Kidney (tissue), 14 donors: ENCODE measurements around the gene ZNF460. TPM values are rescaled to one million over a fixed set of nuclear protein-coding genes. Genes with fewer than 3 reads are reported as not detected.

ENCODE experiments used
- DNase-seq, 5 donors: peaks; one replicate each; pipeline ENCODE4 v3.0.0-alpha.2; 2013 to 2020
- FAIRE-seq: peaks from 2 replicates; lab custom pipeline; 2012; peaks lifted over from hg19 to GRCh38; lab: Jason Lieb, UNC
- H3K27ac ChIP-seq, 2 donors: one replicate each; pipeline ENCODE4 v1.7.0; 2013; ENCODE audit warnings: low read depth in 2 of 2, low read length in 2 of 2, inconsistent platforms in 1 of 2
- H3K27me3 ChIP-seq: one replicate; pipeline ENCODE4 v1.7.1; 2013; ENCODE audit warnings: low read length, inconsistent platforms; ENCODE audit not compliant: control insufficient read depth, insufficient read depth
- H3K36me3 ChIP-seq, 3 donors: one replicate each; pipeline versions ENCODE4 v1.7.0 to v1.7.1; 2013; ENCODE audit warnings: low read length in 3 of 3, control low read depth in 1 of 3, inconsistent platforms in 1 of 3; ENCODE audit not compliant: insufficient read depth in 3 of 3, control insufficient read depth in 2 of 3
- H3K4me1 ChIP-seq, 3 donors: one replicate each; pipeline versions ENCODE4 v1.7.0 to v1.7.1; 2013; ENCODE audit warnings: low read length in 3 of 3, inconsistent platforms in 1 of 3, low read depth in 1 of 3; ENCODE audit not compliant: control insufficient read depth in 2 of 3, insufficient read depth in 2 of 3
- H3K4me3 ChIP-seq, 3 donors: one replicate each; pipeline versions ENCODE4 v1.7.0 to v1.8.1; 2013; ENCODE audit warnings: low read length in 3 of 3, control low read depth in 1 of 3, inconsistent platforms in 1 of 3
- H3K9ac ChIP-seq, 3 donors: one replicate each; pipeline versions ENCODE4 v1.7.0 to v1.7.1; 2013; ENCODE audit warnings: low read length in 3 of 3, control low read depth in 1 of 3, inconsistent platforms in 1 of 3
- H3K9me3 ChIP-seq, 3 donors: one replicate each; pipeline versions ENCODE4 v1.7.0 to v1.7.1; 2013; ENCODE audit warnings: low read length in 3 of 3, control low read depth in 1 of 3, inconsistent platforms in 1 of 3; ENCODE audit not compliant: control insufficient read depth in 2 of 3, insufficient read depth in 1 of 3
- CTCF ChIP-seq: IDR thresholded peaks from 3 replicates; pipeline ENCODE4 v1.5.1; 2012; ENCODE audit warnings: mild to moderate bottlenecking, moderate library complexity, borderline replicate concordance; ENCODE audit not compliant: insufficient read depth; ENCODE audit errors: extremely low read depth
- intact Hi-C: fragments of 100-400 bp; cut with DNase I; formaldehyde crosslinking; loops from one replicate; pipeline ENCODE4 v1.11.1; 2022
- polyA plus RNA-seq: library from polyadenylated mRNA; stranded (reverse); fragments of 350-450 nt; fragmentation: Illumina TruSeq; extraction: RNeasy Lipid Tissue Mini Kit (QIAGEN cat#74804); gene quantifications from one replicate; pipeline ENCODE4 v1.2.3, GENCODE V29; 2014; ENCODE audit warnings: low read depth, low replicate concordance; ENCODE audit not compliant: insufficient read depth
- total RNA-seq: library from RNA; stranded (reverse); fragmentation: NEBNext Ultra II Directional; extraction: Animal tissue kit (Norgen Biotek cat#: 25700); gene quantifications from one replicate; pipeline ENCODE4 v1.2.1, GENCODE V29; 2021
- donor health status: control.
- donor health status: control.
- donor health status: control.
- donor health status: control.
- donor health status: control.
- donor health status: DM: yes; HTN: yes; CAD: no.
- donor health status: Normal renal cell carcinoma (clear cell type).

The ZNF460 gene
- total and polyA plus RNA-seq, 2 donors from 2014 or later, result 0.62 to 81.3 TPM

DNA sequence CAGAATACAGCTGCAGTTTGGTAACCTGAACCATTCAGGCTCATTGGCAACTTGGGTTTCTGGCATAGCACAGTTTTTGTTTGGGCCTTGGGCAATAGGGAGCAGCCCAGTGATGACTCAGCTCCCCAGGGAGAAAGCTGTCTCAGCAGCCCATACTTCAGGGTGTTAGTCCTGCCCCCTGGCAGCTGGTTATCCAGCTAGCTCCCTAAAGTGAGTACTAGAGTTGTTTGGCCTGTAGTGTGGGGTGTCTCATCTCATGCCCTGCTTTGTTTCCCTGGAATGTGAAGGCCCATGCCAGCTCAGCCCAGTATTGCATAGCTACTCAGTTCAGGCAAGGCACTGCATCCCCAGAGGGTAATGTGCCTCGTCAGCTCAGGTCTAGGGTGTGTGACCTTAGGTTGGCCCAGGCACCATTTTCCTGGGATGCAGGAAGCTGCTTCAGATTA lies 21.8 kb downstream of the ZNF460 start:
- Histone ChIP-seq H3K9me3 (no peaks in the 10 kb centered on the region), H3K4me3 (no peak overlapping the region), H3K36me3 (peaks cover 0 to 2% (median 0%) of the 10 kb centered on the region in 3 donors), H3K27ac (no peak overlapping the region), H3K27me3 (no peaks in the 10 kb centered on the region), H3K9ac (no peak overlapping the region), H3K4me1 (peaks cover 0 to 2% (median 0%) of the 10 kb centered on the region in 3 donors)
- DNase-seq, result no peak
- intact Hi-C loops, result no loop called here
- no peak for FAIRE-seq
- TF ChIP-seq CTCF, result no peak

- no peak for TF ChIP-seq CTCF
- Histone ChIP-seq H3K36me3 (peaks cover 0 to 2% (median 0%) of the 10 kb centered on the region in 3 donors), H3K4me3 (no peak overlapping the region), H3K4me1 (peaks cover 0 to 2% (median 0%) of the 10 kb centered on the region in 3 donors), H3K27me3 (no peaks in the 10 kb centered on the region), H3K9ac (no peak overlapping the region), H3K9me3 (no peaks in the 10 kb centered on the region), H3K27ac (no peak overlapping the region)
- intact Hi-C loops, result no loop called here
- FAIRE-seq (no peak), DNase-seq (no peak)
Observed at GRCh38 chr19:57302727-57303401, 22.6 kb downstream of the ZNF460 start.

DNA sequence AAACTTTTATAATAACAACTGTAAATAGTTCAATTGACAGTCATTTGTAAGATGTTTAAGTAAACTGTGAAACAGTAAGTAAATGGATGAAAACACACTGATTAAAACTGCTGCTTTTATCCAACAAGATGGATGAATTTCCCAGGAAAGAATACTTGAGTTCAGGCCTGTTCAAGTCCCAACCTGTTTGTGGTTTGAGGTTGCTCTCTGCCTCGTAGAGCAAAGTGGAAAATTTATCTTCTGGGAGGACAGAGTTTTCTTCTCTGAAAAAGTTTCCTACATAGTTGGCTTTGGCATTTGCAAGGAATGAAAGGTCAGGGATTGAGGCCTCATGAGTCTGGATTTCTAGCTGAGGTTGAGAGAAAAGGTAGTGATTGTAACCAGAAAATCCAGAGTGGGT lies 24.8 kb downstream of the ZNF460 start:
- H3K4me3 ChIP-seq, result no peak overlapping the region
- H3K27me3 ChIP-seq, result no peaks in the 10 kb centered on the region
- no peak overlapping the region for H3K27ac ChIP-seq
- no peaks in the 10 kb centered on the region for H3K36me3 ChIP-seq
- H3K4me1 ChIP-seq, result peaks cover 0 to 2% (median 0%) of the 10 kb centered on the region in 3 donors
- no peaks in the 10 kb centered on the region for H3K9me3 ChIP-seq
- intact Hi-C loops, result no loop called here
- H3K9ac ChIP-seq, result no peak overlapping the region
- no peak for TF ChIP-seq CTCF
- FAIRE-seq, result no peak
- no peak for DNase-seq

DNA sequence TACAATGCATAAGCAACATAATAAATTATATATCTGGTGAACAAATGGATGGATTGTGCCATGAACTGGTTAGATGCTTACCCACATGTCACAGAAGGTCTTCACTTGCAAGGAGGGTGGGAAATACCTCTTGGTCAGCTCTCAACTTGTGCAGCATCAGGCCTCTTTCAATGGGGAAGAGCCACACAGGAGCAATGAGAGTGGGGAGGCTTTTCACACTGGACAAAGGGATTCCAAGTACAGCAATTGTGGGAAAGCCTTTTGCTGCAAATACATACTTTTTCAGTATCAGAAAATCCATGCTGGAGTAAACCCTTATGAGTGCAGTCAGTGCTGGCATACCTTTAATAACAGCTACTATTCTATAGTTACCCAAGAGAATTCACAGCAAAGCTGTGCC lies 28.2 kb downstream of the ZNF460 start:
- Histone ChIP-seq H3K27ac (no peak overlapping the region), H3K4me3 (no peak overlapping the region), H3K27me3 (no peaks in the 10 kb centered on the region), H3K4me1 (no peaks in the 10 kb centered on the region), H3K9me3 (no peaks in the 10 kb centered on the region), H3K36me3 (no peaks in the 10 kb centered on the region), H3K9ac (no peak overlapping the region)
- intact Hi-C loops, result no loop called here
- FAIRE-seq (no peak), DNase-seq (no peak)
- TF ChIP-seq CTCF, result no peak
